ENCODE measurements around the gene SPTSSA.

DNA sequence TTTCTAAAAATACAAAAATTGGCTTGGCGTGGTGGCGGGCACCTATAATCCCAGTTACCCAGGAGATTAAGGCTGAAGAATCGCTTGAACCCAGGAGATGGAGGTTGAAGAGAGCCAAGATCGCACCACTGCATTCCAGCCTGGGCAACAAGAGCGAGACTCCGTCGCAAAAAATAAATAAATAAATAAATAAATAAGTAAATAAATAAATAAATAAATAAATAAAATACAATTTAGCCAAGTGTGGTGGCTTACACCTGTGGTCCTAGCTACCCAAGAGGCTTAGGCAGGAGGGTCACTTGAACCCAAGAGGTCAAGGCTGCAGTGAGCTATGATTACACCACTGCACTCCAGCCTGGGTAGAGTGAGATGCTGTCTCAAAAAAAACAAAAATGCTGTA, 26.5 kb upstream of the SPTSSA start:
- no peak for TF ChIP-seq EZH2 (IDR thresholded peaks at IDR 0.05; ENCODE audit: low read length, unreplicated experiment)
- TF ChIP-seq, protein P1, sequence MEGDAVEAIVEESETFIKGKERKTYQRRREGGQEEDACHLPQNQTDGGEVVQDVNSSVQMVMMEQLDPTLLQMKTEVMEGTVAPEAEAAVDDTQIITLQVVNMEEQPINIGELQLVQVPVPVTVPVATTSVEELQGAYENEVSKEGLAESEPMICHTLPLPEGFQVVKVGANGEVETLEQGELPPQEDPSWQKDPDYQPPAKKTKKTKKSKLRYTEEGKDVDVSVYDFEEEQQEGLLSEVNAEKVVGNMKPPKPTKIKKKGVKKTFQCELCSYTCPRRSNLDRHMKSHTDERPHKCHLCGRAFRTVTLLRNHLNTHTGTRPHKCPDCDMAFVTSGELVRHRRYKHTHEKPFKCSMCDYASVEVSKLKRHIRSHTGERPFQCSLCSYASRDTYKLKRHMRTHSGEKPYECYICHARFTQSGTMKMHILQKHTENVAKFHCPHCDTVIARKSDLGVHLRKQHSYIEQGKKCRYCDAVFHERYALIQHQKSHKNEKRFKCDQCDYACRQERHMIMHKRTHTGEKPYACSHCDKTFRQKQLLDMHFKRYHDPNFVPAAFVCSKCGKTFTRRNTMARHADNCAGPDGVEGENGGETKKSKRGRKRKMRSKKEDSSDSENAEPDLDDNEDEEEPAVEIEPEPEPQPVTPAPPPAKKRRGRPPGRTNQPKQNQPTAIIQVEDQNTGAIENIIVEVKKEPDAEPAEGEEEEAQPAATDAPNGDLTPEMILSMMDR (conservative IDR thresholded peaks at IDR 0.05; ENCODE audit: low read depth, low read length) = no peak
